SK-N-SH treated with all-trans-retinoic acid at 6 μM for 48 hours (cell line): Measurements from ENCODE around the gene NTM.

Experiments
- BACH2 ChIP-seq: fragments of 250-450 bp; sonication (Bioruptor Pico); IDR thresholded peaks from 2 replicates; pipeline ENCODE4 v1.9.0; 2021; ENCODE audit warnings: mild to moderate bottlenecking, borderline replicate concordance
- CREB5 ChIP-seq: fragments of 250-450 bp; sonication (Bioruptor Pico); IDR thresholded peaks from 2 replicates; pipeline ENCODE4 v1.5.1; 2020; ENCODE audit warnings: low read depth, mild to moderate bottlenecking, moderate library complexity
- CSDC2 ChIP-seq: fragments of 250-450 bp; sonication (Bioruptor Pico); IDR thresholded peaks from 2 replicates; pipeline ENCODE4 v1.5.0; 2020; ENCODE audit warnings: mild to moderate bottlenecking, moderate library complexity
- ESRRG ChIP-seq: fragments of 250-450 bp; sonication (Bioruptor Pico); IDR thresholded peaks from 2 replicates; pipeline ENCODE4 v1.6.1; 2021; ENCODE audit warnings: mild to moderate bottlenecking
- GLIS3 ChIP-seq: fragments of 250-450 bp; sonication (Bioruptor Pico); IDR thresholded peaks from 2 replicates; pipeline ENCODE4 v1.5.0; 2020; ENCODE audit warnings: mild to moderate bottlenecking, moderate library complexity
- PATZ1 ChIP-seq: fragments of 250-450 bp; sonication (Bioruptor Pico); IDR thresholded peaks from 2 replicates; pipeline ENCODE4 v1.8.0; 2020; ENCODE audit warnings: mild to moderate bottlenecking, moderate library complexity, borderline replicate concordance
- ZC3H10 ChIP-seq: fragments of 250-450 bp; sonication (Bioruptor Pico); IDR thresholded peaks from 2 replicates; pipeline ENCODE4 v1.5.1; 2021; ENCODE audit warnings: mild to moderate bottlenecking, moderate library complexity
- ZFP3 ChIP-seq: fragments of 250-450 bp; sonication (Bioruptor Pico); IDR thresholded peaks from 2 replicates; pipeline ENCODE4 v1.5.0; 2020; ENCODE audit warnings: mild to moderate bottlenecking, moderate library complexity
- ZNF565 ChIP-seq: fragments of 450-650 bp; formaldehyde crosslinking; conservative IDR thresholded peaks from 2 replicates; pipeline ENCODE4 v1.5.0; 2020; ENCODE audit warnings: low read depth, mild to moderate bottlenecking, moderate library complexity
- ZNF8 ChIP-seq: fragments of 450-650 bp; formaldehyde crosslinking; IDR thresholded peaks from 2 replicates; pipeline ENCODE4 v1.5.0; 2020; ENCODE audit warnings: mild to moderate bottlenecking, moderate library complexity

DNA sequence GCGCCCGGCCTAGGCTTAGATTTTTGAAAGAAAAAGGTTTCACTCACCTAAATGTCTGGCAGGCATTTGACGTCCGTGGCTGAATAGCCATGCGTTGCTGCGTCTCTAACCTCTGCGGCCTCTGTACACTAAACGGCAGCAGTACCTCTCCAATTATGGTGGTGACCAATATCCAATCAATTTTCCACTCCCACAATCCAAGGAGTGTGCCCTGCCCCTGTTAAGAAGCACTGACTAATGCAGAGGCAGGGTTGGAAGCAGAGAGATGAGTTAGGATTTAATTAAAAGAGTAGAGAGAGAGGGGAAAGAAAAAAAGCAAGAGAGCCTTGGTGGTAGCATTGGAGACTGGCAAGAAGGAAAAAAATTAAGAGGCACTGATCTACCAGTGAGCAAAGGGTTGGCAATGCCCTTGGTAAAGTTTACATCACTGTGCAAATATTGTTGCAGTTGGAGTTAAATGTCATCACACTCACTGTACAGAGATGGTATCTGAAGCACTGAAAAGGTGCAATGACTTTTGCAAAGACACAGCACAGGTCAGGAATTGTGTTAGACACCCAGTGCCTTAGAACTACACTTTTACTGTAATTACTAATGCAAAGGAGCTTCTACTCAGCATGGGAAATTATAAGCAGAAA is 526.7 kb downstream of the NTM start:
- no peak for TF ChIP-seq ESRRG (CRISPR knock-in tag)
- no peak for TF ChIP-seq ZC3H10 (CRISPR knock-in tag)
- no peak for TF ChIP-seq GLIS3 (CRISPR knock-in tag)
- TF ChIP-seq CREB5 (CRISPR knock-in tag), result no peak
- TF ChIP-seq ZFP3 (CRISPR knock-in tag), result no peak
- TF ChIP-seq PATZ1 (CRISPR knock-in tag), result no peak
- TF ChIP-seq ZNF565 (CRISPR knock-in tag), result no peak
- no peak for TF ChIP-seq CSDC2 (CRISPR knock-in tag)
- TF ChIP-seq BACH2 (CRISPR knock-in tag), result no peak
- TF ChIP-seq ZNF8 (CRISPR knock-in tag), result no peak
